Measurements from ENCODE around the gene KIF4A.
A peak's percentile ranks its signal among the peaks of the same experiment; 100 is the strongest.

KIF4A gene

GRCh38 chrX:70427365-70427764, 137.5 kb downstream of the KIF4A start:
- TF ChIP-seq CTCF (IDR thresholded peaks at IDR 0.05; ENCODE audit: control insufficient read depth, insufficient read depth, low read depth, low read length, missing control alignments): no peak
- H3K4me3 ChIP-seq (ENCODE audit: control insufficient read depth, low read depth, low read length): no peak overlapping the region
- no peak for DNase-seq (ENCODE audit: low read depth)

- DNase-seq (ENCODE audit: low read depth): no peak
- no peak for TF ChIP-seq CTCF (IDR thresholded peaks at IDR 0.05; ENCODE audit: control insufficient read depth, insufficient read depth, low read depth, low read length, missing control alignments)
- no peak overlapping the region for H3K4me3 ChIP-seq (ENCODE audit: control insufficient read depth, low read depth, low read length)
These were observed 139.9 kb downstream of the KIF4A start for GRCh38 chrX:70429759-70430158.

- peak overlapping the region; percentile 65 for H3K4me3 ChIP-seq (ENCODE audit: control insufficient read depth, low read depth, low read length)
- no peak for DNase-seq (ENCODE audit: low read depth)
- TF ChIP-seq CTCF (IDR thresholded peaks at IDR 0.05; ENCODE audit: control insufficient read depth, insufficient read depth, low read depth, low read length, missing control alignments): no peak
These were observed 143.3 kb downstream of the KIF4A start for GRCh38 chrX:70432936-70433847.

GRCh38 chrX:70433848-70434351, 144.0 kb downstream of the KIF4A start:
- peak; percentile 75 for TF ChIP-seq CTCF (IDR thresholded peaks at IDR 0.05; ENCODE audit: control insufficient read depth, insufficient read depth, low read depth, low read length, missing control alignments)
- DNase-seq (ENCODE audit: low read depth): no peak
- peak overlapping the region; percentile 65 for H3K4me3 ChIP-seq (ENCODE audit: control insufficient read depth, low read depth, low read length)

- H3K4me3 ChIP-seq (ENCODE audit: control insufficient read depth, low read depth, low read length): peak overlapping the region; percentile 65
- no peak for TF ChIP-seq CTCF (IDR thresholded peaks at IDR 0.05; ENCODE audit: control insufficient read depth, insufficient read depth, low read depth, low read length, missing control alignments)
- DNase-seq (ENCODE audit: low read depth): peak; percentile 17
These were observed 144.5 kb downstream of the KIF4A start for GRCh38 chrX:70434352-70434866.

GRCh38 chrX:70434914-70435586, 145.1 kb downstream of the KIF4A start:
- DNase-seq (ENCODE audit: low read depth): no peak
- TF ChIP-seq CTCF (IDR thresholded peaks at IDR 0.05; ENCODE audit: control insufficient read depth, insufficient read depth, low read depth, low read length, missing control alignments): no peak
- H3K4me3 ChIP-seq (ENCODE audit: control insufficient read depth, low read depth, low read length): peak overlapping the region; percentile 65
